GM12865 (cell line): Measurements from ENCODE around the gene NDUFA8.
A peak's percentile ranks its signal among the peaks of the same experiment; 100 is the strongest.

Experiments used
- DNase-seq: peaks from one replicate; pipeline ENCODE4 v3.0.0; 2010; ENCODE audit warnings: low read depth
- H3K4me3 ChIP-seq: 2 replicates; pipeline ENCODE4 v1.5.1; 2011; ENCODE audit warnings: mild to moderate bottlenecking, low read depth, low read length, control low read depth
- CTCF ChIP-seq: IDR thresholded peaks from 2 replicates; pipeline ENCODE4 v1.5.1; 2011; ENCODE audit warnings: low read length, control low read depth, low read depth, inconsistent platforms; ENCODE audit not compliant: insufficient read depth; ENCODE audit errors: missing control alignments

The NDUFA8 gene

GRCh38 chr9:122173670-122174069 is 14.1 kb upstream of the NDUFA8 start:
- TF ChIP-seq CTCF, result no peak
- no peak for DNase-seq
- H3K4me3 ChIP-seq, result no peak overlapping the region

GRCh38 chr9:122172131-122172530 is 12.6 kb upstream of the NDUFA8 start:
- H3K4me3 ChIP-seq, result no peak overlapping the region
- no peak for DNase-seq
- no peak for TF ChIP-seq CTCF

- no peak for DNase-seq
- H3K4me3 ChIP-seq, result no peak overlapping the region
- no peak for TF ChIP-seq CTCF
Measured at GRCh38 chr9:122168356-122168755, 8.8 kb upstream of the NDUFA8 start.

- no peak for DNase-seq
- no peak overlapping the region for H3K4me3 ChIP-seq
- TF ChIP-seq CTCF, result no peak
Measured at GRCh38 chr9:122164286-122164685, 4.7 kb upstream of the NDUFA8 start.

GRCh38 chr9:122162415-122162814 is 2.8 kb upstream of the NDUFA8 start:
- DNase-seq, result no peak
- TF ChIP-seq CTCF, result no peak
- H3K4me3 ChIP-seq, result no peak overlapping the region

GRCh38 chr9:122159925-122160246 is 307 bp upstream of the NDUFA8 start:
- no peak for TF ChIP-seq CTCF
- H3K4me3 ChIP-seq, result peak overlapping the region; percentile 92
- DNase-seq, result no peak

GRCh38 chr9:122158202-122158601 is 1.4 kb downstream of the NDUFA8 start:
- H3K4me3 ChIP-seq, result no peak overlapping the region
- peak; percentile 69 for DNase-seq
- peak; percentile 68 for TF ChIP-seq CTCF
